ENCODE data around the gene NKAPL. TPM values are rescaled to one million over a fixed set of nuclear protein-coding genes. Genes with fewer than 3 reads are reported as not detected.

NKAPL gene
- total RNA-seq, 1 donor from 2014 or later = not detected

DNA sequence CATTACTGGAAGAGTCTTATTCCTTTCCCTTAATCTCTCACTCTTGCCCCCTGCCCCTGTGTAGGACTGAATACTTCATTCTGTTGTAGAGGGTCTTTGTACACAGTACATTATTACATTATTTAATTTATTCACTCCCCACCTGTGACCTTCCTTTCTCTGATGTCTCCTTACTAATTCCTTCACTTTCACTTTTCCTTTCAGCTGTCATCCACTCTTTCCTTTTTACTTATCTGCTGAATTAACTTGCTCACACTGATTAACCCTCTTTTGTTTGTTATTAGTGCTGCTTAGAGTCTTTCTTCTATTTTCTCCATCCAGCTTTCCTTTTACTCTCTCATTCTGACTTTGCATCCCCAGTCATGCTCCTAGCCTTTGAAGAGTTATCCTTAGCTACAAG, 15.8 kb downstream of the NKAPL start:
- H3K9me3 Mint-ChIP-seq = no peaks in the 10 kb centered on the region
- DNase-seq (ENCODE audit: low spot score in 2 of 2, unreplicated experiment in 2 of 2) = no peak
- H3K27me3 Mint-ChIP-seq (ENCODE audit: low read depth) = no peaks in the 10 kb centered on the region
- H3K4me3 Mint-ChIP-seq = no peak overlapping the region
- TF ChIP-seq, protein P1, sequence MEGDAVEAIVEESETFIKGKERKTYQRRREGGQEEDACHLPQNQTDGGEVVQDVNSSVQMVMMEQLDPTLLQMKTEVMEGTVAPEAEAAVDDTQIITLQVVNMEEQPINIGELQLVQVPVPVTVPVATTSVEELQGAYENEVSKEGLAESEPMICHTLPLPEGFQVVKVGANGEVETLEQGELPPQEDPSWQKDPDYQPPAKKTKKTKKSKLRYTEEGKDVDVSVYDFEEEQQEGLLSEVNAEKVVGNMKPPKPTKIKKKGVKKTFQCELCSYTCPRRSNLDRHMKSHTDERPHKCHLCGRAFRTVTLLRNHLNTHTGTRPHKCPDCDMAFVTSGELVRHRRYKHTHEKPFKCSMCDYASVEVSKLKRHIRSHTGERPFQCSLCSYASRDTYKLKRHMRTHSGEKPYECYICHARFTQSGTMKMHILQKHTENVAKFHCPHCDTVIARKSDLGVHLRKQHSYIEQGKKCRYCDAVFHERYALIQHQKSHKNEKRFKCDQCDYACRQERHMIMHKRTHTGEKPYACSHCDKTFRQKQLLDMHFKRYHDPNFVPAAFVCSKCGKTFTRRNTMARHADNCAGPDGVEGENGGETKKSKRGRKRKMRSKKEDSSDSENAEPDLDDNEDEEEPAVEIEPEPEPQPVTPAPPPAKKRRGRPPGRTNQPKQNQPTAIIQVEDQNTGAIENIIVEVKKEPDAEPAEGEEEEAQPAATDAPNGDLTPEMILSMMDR (IDR thresholded peaks at IDR 0.05; ENCODE audit: unreplicated experiment) = no peak
- no peaks in the 10 kb centered on the region for H3K4me1 Mint-ChIP-seq
- peaks cover 36% of the 10 kb centered on the region for H3K36me3 Mint-ChIP-seq
- no peak overlapping the region for H3K27ac Mint-ChIP-seq

DNA sequence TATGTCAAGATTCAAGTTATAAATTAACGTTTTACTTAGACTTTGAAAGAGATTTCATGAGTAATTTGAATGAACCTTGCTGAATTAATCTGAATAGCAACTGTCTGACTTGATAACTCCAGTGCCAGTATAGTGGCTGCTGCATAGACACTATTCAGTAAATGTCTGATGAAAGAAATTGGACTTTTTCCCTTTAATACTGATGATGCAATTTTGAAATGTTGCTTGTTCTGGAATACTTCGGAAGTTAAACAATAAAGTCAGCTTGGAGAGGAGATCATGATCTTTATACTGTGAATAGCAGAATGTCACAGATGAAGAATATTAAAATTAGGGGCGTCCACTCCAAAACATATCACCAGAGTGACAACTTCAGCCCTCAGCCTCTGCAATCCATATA, 18.6 kb downstream of the NKAPL start:
- Mint-ChIP-seq H3K27me3 (ENCODE audit: low read depth) (no peaks in the 10 kb centered on the region), H3K9me3 (peaks cover 7% of the 10 kb centered on the region), H3K4me3 (no peak overlapping the region)

DNA sequence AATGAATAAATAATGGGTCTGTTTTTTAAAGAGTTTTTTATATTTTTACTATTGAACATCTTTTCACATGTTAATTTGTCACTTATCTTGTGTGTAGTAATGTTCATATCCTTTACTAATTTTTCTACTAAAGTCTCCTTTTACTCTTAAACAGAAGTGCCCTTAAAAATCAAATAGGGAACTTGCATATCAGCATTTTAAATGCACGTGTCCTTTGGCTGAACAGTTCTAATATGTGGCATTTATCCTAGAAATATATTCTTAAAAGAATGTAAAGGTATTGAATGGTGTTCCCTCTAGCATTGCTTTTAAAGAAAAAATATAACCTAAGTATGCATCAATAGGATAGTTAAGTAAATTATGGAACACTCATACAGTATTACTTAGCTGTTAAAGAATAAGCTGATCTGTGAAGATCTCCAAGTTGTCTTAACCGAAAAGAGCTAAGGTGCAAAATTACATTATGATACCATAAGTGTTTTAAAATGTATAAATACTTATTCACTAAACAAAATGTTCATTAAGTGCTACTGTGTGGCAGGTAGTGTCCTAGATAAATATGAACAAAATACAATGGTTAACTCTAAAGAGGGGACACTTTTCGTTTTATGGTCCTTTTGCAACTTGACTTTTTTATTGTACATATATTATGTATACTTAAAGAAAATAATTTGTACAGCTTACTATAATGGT, 21.6 kb downstream of the NKAPL start:
- Mint-ChIP-seq H3K4me3 (peak overlapping the region; percentile 92), H3K27ac (no peak overlapping the region), H3K36me3 (peaks cover 26% of the 10 kb centered on the region), H3K4me1 (peaks cover 11% of the 10 kb centered on the region), H3K27me3 (ENCODE audit: low read depth) (no peaks in the 10 kb centered on the region), H3K9me3 (peaks cover 10% of the 10 kb centered on the region)
- DNase-seq (ENCODE audit: low spot score in 2 of 2, unreplicated experiment in 2 of 2) = no peak
- TF ChIP-seq, protein P1 (IDR thresholded peaks at IDR 0.05; ENCODE audit: unreplicated experiment) = no peak

More for the DNA sequence above, 18.6 kb downstream of the NKAPL start:
- TF ChIP-seq, protein P1 (IDR thresholded peaks at IDR 0.05; ENCODE audit: unreplicated experiment) = no peak
- Mint-ChIP-seq H3K4me1 (peaks cover 11% of the 10 kb centered on the region), H3K36me3 (peaks cover 27% of the 10 kb centered on the region), H3K27ac (no peak overlapping the region)
- DNase-seq (ENCODE audit: low spot score in 2 of 2, unreplicated experiment in 2 of 2) = no peak

DNA sequence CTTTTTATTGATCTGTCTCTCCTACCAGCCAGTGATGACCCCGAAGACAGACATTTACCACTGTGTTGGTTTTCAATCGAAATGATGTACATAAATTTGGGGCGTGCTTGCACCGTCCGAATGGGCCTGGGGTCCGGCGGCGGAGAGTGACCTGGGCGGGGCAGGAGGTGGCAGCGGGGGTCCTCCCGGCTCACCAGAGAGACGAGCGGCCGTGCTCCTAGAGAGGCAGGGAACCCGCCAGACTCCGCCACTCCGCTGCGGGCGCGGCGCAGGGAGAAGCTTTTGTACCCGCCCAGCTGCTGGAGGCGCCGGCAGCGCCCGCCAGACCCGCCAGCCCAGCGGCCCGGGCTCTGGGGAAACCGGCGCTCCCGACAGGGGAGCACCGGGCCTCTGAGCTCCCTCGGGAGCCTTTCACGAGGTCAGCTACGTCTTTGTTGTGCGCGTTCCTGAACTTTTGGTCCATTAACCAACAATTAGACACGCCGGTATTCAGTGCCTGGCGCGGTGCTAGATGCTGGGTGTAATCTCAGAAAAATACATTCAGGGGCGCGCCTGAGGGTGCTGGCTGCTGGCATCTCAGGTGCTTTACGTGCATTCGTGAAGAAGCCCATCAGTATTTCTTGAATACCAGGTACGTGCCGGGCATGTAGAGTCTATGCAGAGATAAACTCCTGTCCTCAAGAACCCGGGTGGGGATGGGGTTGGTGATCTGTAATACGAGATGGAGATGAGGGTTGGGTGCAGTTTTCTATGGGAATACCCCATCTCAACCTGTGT, 22.4 kb downstream of the NKAPL start, which contains the start of gene PGBD1:
TSS of gene PGBD1 (plus strand) at position 285 of the 777 bp plus-strand sequence. CDS start 2,242 bp downstream, outside the sequence.
- Mint-ChIP-seq H3K4me1 (peaks cover 11% of the 10 kb centered on the region), H3K27me3 (ENCODE audit: low read depth) (no peaks in the 10 kb centered on the region), H3K27ac (peak within 1 kb of the TSS; percentile 75), H3K4me3 (peak within 1 kb of the TSS; percentile 92), H3K9me3 (peaks cover 10% of the 10 kb centered on the region), H3K36me3 (peaks cover 24% of the 10 kb centered on the region)
- TF ChIP-seq, protein P1 (IDR thresholded peaks at IDR 0.05; ENCODE audit: unreplicated experiment) = no peak
- DNase-seq (ENCODE audit: low spot score in 2 of 2, unreplicated experiment in 2 of 2) = peak; percentile 49 to 75

DNA sequence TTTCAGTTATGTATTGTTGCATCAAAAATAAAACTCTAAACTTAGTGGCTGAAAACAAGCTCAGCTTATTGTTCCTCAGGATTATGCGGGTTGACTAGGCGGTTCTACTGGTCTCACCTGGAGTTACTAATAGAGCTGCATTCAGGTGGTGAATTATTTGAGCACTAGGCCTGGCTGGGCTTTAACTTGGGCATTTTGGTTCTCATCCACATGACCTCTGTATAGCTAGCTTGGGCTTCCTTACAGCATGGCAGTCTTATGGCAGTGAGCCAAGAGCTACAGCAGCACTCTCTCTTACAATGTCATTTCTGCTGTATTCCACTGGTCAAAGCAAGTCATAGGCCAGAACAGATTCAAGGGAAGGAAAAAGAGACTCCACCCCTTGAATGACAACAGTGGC, 23.8 kb downstream of the NKAPL start:
- TF ChIP-seq, protein P1 (IDR thresholded peaks at IDR 0.05; ENCODE audit: unreplicated experiment) = no peak
- Mint-ChIP-seq H3K36me3 (peaks cover 32% of the 10 kb centered on the region), H3K4me1 (peaks cover 11% of the 10 kb centered on the region), H3K27me3 (ENCODE audit: low read depth) (no peaks in the 10 kb centered on the region), H3K4me3 (peak overlapping the region; percentile 24), H3K9me3 (peaks cover 10% of the 10 kb centered on the region), H3K27ac (no peak overlapping the region)
- no peak for DNase-seq (ENCODE audit: low spot score in 2 of 2, unreplicated experiment in 2 of 2)

Measured in mesothelial cell of epicardium (in vitro differentiated cells).